Neural cell (in vitro differentiated cells): ENCODE measurements around the gene CDC25B. TPM values are rescaled to one million over a fixed set of nuclear protein-coding genes. Genes with fewer than 3 reads are reported as not detected.
A peak's percentile ranks its signal among the peaks of the same experiment; 100 is the strongest.

Experiments used
- H2AFZ ChIP-seq: fragments of 200-600, 300-800 bp; sonication (generic), shearing (Covaris generic); 2 replicates; pipeline ENCODE4 v1.6.0; 2014; ENCODE audit warnings: low read depth, mild to moderate bottlenecking, antibody characterized with exemption, low read length, moderate library complexity
- H3F3A ChIP-seq: fragments of 200-600 bp; shearing (Covaris generic); 2 replicates; pipeline ENCODE4 v1.6.1; 2016; ENCODE audit warnings: mild to moderate bottlenecking, moderate library complexity, mixed read lengths, antibody characterized with exemption, low read length; ENCODE audit not compliant: insufficient read depth, poor library complexity, severe bottlenecking
- H3K27ac ChIP-seq: fragments of 200-600, 300-800 bp; sonication (generic), shearing (Covaris generic); 2 replicates; pipeline ENCODE4 v1.5.1; 2014; ENCODE audit warnings: mild to moderate bottlenecking, low read length, moderate library complexity
- H3K27me3 ChIP-seq: fragments of 300-800, 200-600 bp; sonication (generic), shearing (Covaris generic); 2 replicates; pipeline ENCODE4 v1.6.0; 2014; ENCODE audit warnings: mild to moderate bottlenecking, low read depth, low read length, moderate library complexity; ENCODE audit not compliant: insufficient read depth
- H3K36me3 ChIP-seq: fragments of 300-800, 200-600 bp; sonication (generic), shearing (Covaris generic); 2 replicates; pipeline ENCODE4 v1.5.1; 2014; ENCODE audit warnings: mild to moderate bottlenecking, antibody characterized with exemption, low read length, moderate library complexity; ENCODE audit not compliant: insufficient read depth
- H3K4me2 ChIP-seq: fragments of 300-800, 200-600 bp; sonication (generic), shearing (Covaris generic); 2 replicates; pipeline ENCODE4 v1.6.0; 2014; ENCODE audit warnings: mild to moderate bottlenecking, low read length
- H3K4me3 ChIP-seq: fragments of 300-800, 200-600 bp; sonication (generic), shearing (Covaris generic); 2 replicates; pipeline ENCODE4 v1.5.1; 2014; ENCODE audit warnings: mild to moderate bottlenecking, low read length, moderate library complexity
- H3K79me2 ChIP-seq: fragments of 200-600 bp; shearing (Covaris generic); replicated peaks from 2 replicates; pipeline ENCODE4 v1.6.0; 2014; ENCODE audit warnings: mild to moderate bottlenecking, low read length, moderate library complexity; ENCODE audit not compliant: insufficient read depth
- H3K9ac ChIP-seq: fragments of 300-800, 200-600 bp; sonication (generic), shearing (Covaris generic); 2 replicates; pipeline ENCODE4 v1.6.1; 2016; ENCODE audit warnings: mild to moderate bottlenecking, low read length, mixed read lengths
- H3K9me2 ChIP-seq: fragments of 200-600 bp; shearing (Covaris generic); 2 replicates; pipeline ENCODE4 v1.6.1; 2016; ENCODE audit warnings: mild to moderate bottlenecking, low read length, mixed read lengths; ENCODE audit not compliant: insufficient read depth
- H3K9me3 ChIP-seq: fragments of 200-600, 300-800 bp; sonication (generic), shearing (Covaris generic); 2 replicates; pipeline ENCODE4 v1.6.1; 2016; ENCODE audit warnings: mild to moderate bottlenecking, mixed run types, low read length, moderate library complexity, mixed read lengths
- H4K20me1 ChIP-seq: fragments of 200-600 bp; shearing (Covaris generic); 2 replicates; pipeline ENCODE4 v1.6.1; 2016; ENCODE audit warnings: mild to moderate bottlenecking, mixed run types; ENCODE audit not compliant: insufficient read depth
- CTCF ChIP-seq: fragments of 450-650 bp; IDR thresholded peaks from 2 replicates; pipeline ENCODE4 v1.5.1; 2014; ENCODE audit warnings: antibody characterized with exemption, mild to moderate bottlenecking, moderate library complexity; ENCODE audit not compliant: poor library complexity, severe bottlenecking
- EP300 ChIP-seq: fragments of 450-650 bp; conservative IDR thresholded peaks from 2 replicates; pipeline ENCODE4 v1.6.1; 2014; ENCODE audit warnings: antibody characterized with exemption, mild to moderate bottlenecking, moderate library complexity; ENCODE audit not compliant: poor library complexity, severe bottlenecking
- EZH2 ChIP-seq: fragments of 200-600, 300-800 bp; shearing (Covaris generic), sonication (generic); IDR thresholded peaks from 2 replicates; pipeline ENCODE4 v1.6.1; 2014; ENCODE audit warnings: antibody characterized with exemption, low read length, borderline replicate concordance, mild to moderate bottlenecking; ENCODE audit not compliant: insufficient read depth, poor library complexity, severe bottlenecking
- MXI1 ChIP-seq: fragments of 450-650 bp; conservative IDR thresholded peaks from 2 replicates; pipeline ENCODE4 v1.6.1; 2014; ENCODE audit warnings: antibody characterized with exemption, mild to moderate bottlenecking; ENCODE audit not compliant: poor library complexity, severe bottlenecking
- POLR2AphosphoS5 ChIP-seq: IDR thresholded peaks from 2 replicates; pipeline ENCODE4 v1.6.1; 2012
- RAD21 ChIP-seq: fragments of 450-650 bp; conservative IDR thresholded peaks from 2 replicates; pipeline ENCODE4 v1.6.1; 2014; ENCODE audit warnings: antibody characterized with exemption, mild to moderate bottlenecking, moderate library complexity
- REST ChIP-seq: IDR thresholded peaks from 2 replicates; pipeline ENCODE4 v1.6.1; 2012; ENCODE audit warnings: borderline replicate concordance
- SMC3 ChIP-seq: fragments of 450-650 bp; conservative IDR thresholded peaks from 2 replicates; pipeline ENCODE4 v1.6.1; 2014; ENCODE audit warnings: antibody characterized with exemption, mild to moderate bottlenecking, moderate library complexity; ENCODE audit not compliant: poor library complexity
- TAF1 ChIP-seq: IDR thresholded peaks from 2 replicates; pipeline ENCODE4 v1.6.1; 2012; ENCODE audit warnings: low read depth
- polyA plus RNA-seq: library from polyadenylated mRNA; depleted of rRNA; stranded (reverse); fragments of >200 nt; gene quantifications from 2 replicates; pipeline ENCODE4 v1.2.3, GENCODE V29; 2014

Gene CDC25B
- polyA plus RNA-seq, 1 donor from 2014 or later: 26.5 TPM

GRCh38 chr20:3794701-3795420 is 1.2 kb upstream of the CDC25B start:
- no peaks in the 10 kb centered on the region for H3K27me3 ChIP-seq
- H3K4me3 ChIP-seq: peak overlapping the region; percentile 79
- no peaks in the 10 kb centered on the region for H3K36me3 ChIP-seq
- no peak for TF ChIP-seq MXI1
- TF ChIP-seq SMC3: no peak
- no peak for TF ChIP-seq TAF1
- no peak overlapping the region for H3K9ac ChIP-seq
- no peak overlapping the region for H3K27ac ChIP-seq
- H3K79me2 ChIP-seq: no peaks in the 10 kb centered on the region
- H3K4me2 ChIP-seq: no peak overlapping the region
- no peaks in the 10 kb centered on the region for H3K9me3 ChIP-seq
- no peaks in the 10 kb centered on the region for H3K9me2 ChIP-seq
- no peaks in the 10 kb centered on the region for H4K20me1 ChIP-seq
- no peaks in the 10 kb centered on the region for H3F3A ChIP-seq
- no peak overlapping the region for H2AFZ ChIP-seq

GRCh38 chr20:3796477-3797225 is 541 bp downstream of the CDC25B start:
- Histone ChIP-seq H3K9me3 (no peaks in the 10 kb centered on the region), H3K36me3 (no peaks in the 10 kb centered on the region), H4K20me1 (no peaks in the 10 kb centered on the region), H3K27me3 (no peaks in the 10 kb centered on the region), H3K4me3 (peak overlapping the region; percentile 79), H3K9ac (no peak overlapping the region), H2AFZ (no peak overlapping the region), H3K9me2 (no peaks in the 10 kb centered on the region), H3K4me2 (no peak overlapping the region), H3K27ac (no peak overlapping the region), H3K79me2 (no peaks in the 10 kb centered on the region), H3F3A (no peaks in the 10 kb centered on the region)
- TF ChIP-seq POLR2AphosphoS5: no peak
- TF ChIP-seq RAD21: no peak
- no peak for TF ChIP-seq TAF1
- no peak for TF ChIP-seq SMC3
- no peak for TF ChIP-seq EP300
- no peak for TF ChIP-seq EZH2
- no peak for TF ChIP-seq CTCF
- no peak for TF ChIP-seq REST
- no peak for TF ChIP-seq MXI1
